AG04450 (cell line): ENCODE measurements around the gene VPS11. TPM values are rescaled to one million over a fixed set of nuclear protein-coding genes. Genes with fewer than 3 reads are reported as not detected.
"Not testable (repeated sequence)": the region's sequence is repeated elsewhere in the genome, so short reads cannot be mapped to it uniquely, and the experiment has no call there.

Experiments
- CTCF ChIA-PET: fragments of 300-600, 350-600 bp; formaldehyde crosslinking; extraction: SDS; loops from one replicate; lab custom pipeline; 2022; ENCODE audit warnings: antibody characterized with exemption, inconsistent platforms; lab: Charles Lee
- POLR2A ChIA-PET: fragments of 350-600 bp; formaldehyde crosslinking; extraction: SDS; loops from one replicate; lab custom pipeline; 2021; ENCODE audit warnings: antibody characterized with exemption, inconsistent platforms; lab: Yijun Ruan, JAX
- DNase-seq: peaks from one replicate; pipeline ENCODE4 v3.0.0-alpha.2; 2011; ENCODE audit warnings: low read depth, low spot score
- H3K27ac ChIP-seq: one replicate; pipeline ENCODE4 v1.5.1; 2012; ENCODE audit warnings: low read depth, low read length, control low read depth
- H3K27me3 ChIP-seq: one replicate; pipeline ENCODE4 v1.6.0; 2012; ENCODE audit warnings: low read length; ENCODE audit not compliant: control insufficient read depth, insufficient read depth
- H3K4me3 ChIP-seq: 2 replicates; pipeline ENCODE4 v1.5.1; 2011; ENCODE audit warnings: mild to moderate bottlenecking, low read depth, low read length, control low read depth
- H3K9me3 ChIP-seq: 2 replicates; pipeline ENCODE4 v1.5.1; 2012; ENCODE audit warnings: low read length; ENCODE audit not compliant: control insufficient read depth, insufficient read depth
- CTCF ChIP-seq: IDR thresholded peaks from 2 replicates; pipeline ENCODE4 v1.5.1; 2011; ENCODE audit warnings: low read depth, low read length, control low read depth, inconsistent platforms
- polyA plus RNA-seq: library from polyadenylated mRNA; depleted of rRNA; stranded (reverse); fragments of >200 nt; gene quantifications from 2 replicates; pipeline ENCODE4 v1.2.3, GENCODE V29; 2011

The VPS11 gene
- polyA plus RNA-seq, 1 experiment, result 9.9 TPM

- DNase-seq, result no peak
- H3K4me3 ChIP-seq, result no peak overlapping the region
- CTCF ChIA-PET, result interaction anchor here (0.6 to 1.0 kb wide), 7 partner anchors 11 to 478 kb away, joined by 3 to 6 read pairs (median 3); no protein-coding TSS in a partner anchor
- no peak for TF ChIP-seq CTCF
- POLR2A ChIA-PET, result no interaction called here
- H3K9me3 ChIP-seq, result no peaks in the 10 kb centered on the region; the same call in 1 of the 2 replicates
- no peak overlapping the region for H3K27ac ChIP-seq
- H3K27me3 ChIP-seq, result no peaks in the 10 kb centered on the region
These were observed 32.1 kb downstream of the VPS11 start for GRCh38 chr11:119099711-119100110.

- ChIA-PET POLR2A (no interaction called here), CTCF (interaction anchor here (0.7 to 1.0 kb wide), 3 partner anchors 11 to 115 kb away, joined by 3 read pairs; no protein-coding TSS in a partner anchor)
- no peaks in the 10 kb centered on the region for H3K27me3 ChIP-seq
- H3K9me3 ChIP-seq, result no peaks in the 10 kb centered on the region
- DNase-seq, result no peak
- H3K27ac ChIP-seq, result peak overlapping the region; percentile 21
- peak; percentile 59 for TF ChIP-seq CTCF
- H3K4me3 ChIP-seq, result peak overlapping the region; percentile 87
These were observed 32.8 kb downstream of the VPS11 start for GRCh38 chr11:119100246-119100970.

- peak overlapping the region; percentile 93 for H3K27ac ChIP-seq
- no peak for DNase-seq
- CTCF ChIA-PET, result interaction anchor here (0.6 to 2.3 kb wide), 10 partner anchors 17 to 273 kb away, joined by 3 to 25 read pairs (median 4); partner anchors contain the start of genes C1QTNF5 and HINFP
These were observed 33.6 kb downstream of the VPS11 start for GRCh38 chr11:119100994-119101758.

GRCh38 chr11:119101759-119102423, 34.3 kb downstream of the VPS11 start, which contains the start of gene DPAGT1:
DPAGT1 (minus strand) TSS chr11:119101853; CDS start chr11:119101655, 198 bp downstream.
- Histone ChIP-seq H3K27me3 (no peaks in the 10 kb centered on the region), H3K9me3 (no peaks in the 10 kb centered on the region), H3K27ac (peak within 1 kb of the TSS; percentile 93), H3K4me3 (peak within 1 kb of the TSS; percentile 87)
- DNase-seq, result peak; percentile 91
- POLR2A ChIA-PET, result interaction anchor here (0.6 to 1.8 kb wide), 10 partner anchors 8 to 236 kb away, joined by 3 to 21 read pairs (median 5); partner anchors contain the start of genes HINFP, HMBS, HYOU1 and MCAM
- CTCF ChIA-PET, result interaction anchor here (0.6 to 2.3 kb wide), 15 partner anchors 10 to 272 kb away, joined by 3 to 25 read pairs (median 4); partner anchors contain the start of genes C1QTNF5, HINFP and NLRX1
- TF ChIP-seq CTCF, result no peak

More at GRCh38 chr11:119100994-119101758, 33.6 kb downstream of the VPS11 start:
- H3K27me3 ChIP-seq, result no peaks in the 10 kb centered on the region
- POLR2A ChIA-PET, result interaction anchor here (0.6 to 1.8 kb wide), 8 partner anchors 7 to 237 kb away, joined by 4 to 21 read pairs (median 6); partner anchors contain the start of genes HINFP, HMBS, HYOU1 and MCAM
- peak overlapping the region; percentile 87 for H3K4me3 ChIP-seq
- H3K9me3 ChIP-seq, result no peaks in the 10 kb centered on the region
- TF ChIP-seq CTCF, result peak; percentile 7; the same call in 1 of the 2 replicates

GRCh38 chr11:119103161-119103664, 35.6 kb downstream of the VPS11 start:
- POLR2A ChIA-PET, result interaction anchor here (1.4 to 1.8 kb wide), 4 partner anchors 18 to 235 kb away, joined by 3 to 11 read pairs (median 8); partner anchors contain the start of genes HINFP and VPS11
- not testable (repeated sequence) for H3K27me3 ChIP-seq, H3K9me3 ChIP-seq, DNase-seq, H3K4me3 ChIP-seq
- CTCF ChIA-PET, result interaction anchor here (0.7 to 2.3 kb wide), 9 partner anchors 11 to 409 kb away, joined by 3 to 25 read pairs (median 4); partner anchors contain the start of gene C1QTNF5
- peak overlapping the region; percentile 93 for H3K27ac ChIP-seq
